Fibroblast of lung (primary cell): ENCODE measurements around the gene SIDT2. TPM values are rescaled to one million over a fixed set of nuclear protein-coding genes. Genes with fewer than 3 reads are reported as not detected.

ENCODE experiments used
- DNase-seq, 2 donors: peaks; one replicate each; pipeline versions ENCODE4 v3.0.0 to v3.0.0-alpha.2; 2010; ENCODE audit warnings: low read depth in 2 of 2
- H2AFZ ChIP-seq: 2 replicates; pipeline ENCODE4 v1.5.1; 2012; ENCODE audit warnings: low read length, control low read depth, inconsistent platforms
- H3K27ac ChIP-seq: 2 replicates; pipeline ENCODE4 v1.5.1; 2011; ENCODE audit warnings: low read length, control low read depth; ENCODE audit not compliant: insufficient read depth
- H3K27me3 ChIP-seq: 2 replicates; pipeline ENCODE4 v1.5.1; 2011; ENCODE audit warnings: mild to moderate bottlenecking, low read length; ENCODE audit not compliant: control insufficient read depth, insufficient read depth
- H3K36me3 ChIP-seq: 2 replicates; pipeline ENCODE4 v1.5.1; 2011; ENCODE audit warnings: low read length; ENCODE audit not compliant: control insufficient read depth, insufficient read depth
- H3K4me1 ChIP-seq: 2 replicates; pipeline ENCODE4 v1.5.1; 2011; ENCODE audit warnings: low read length; ENCODE audit not compliant: control insufficient read depth, insufficient read depth; ENCODE audit errors: extremely low read depth
- H3K4me2 ChIP-seq: 2 replicates; pipeline ENCODE4 v1.5.1; 2011; ENCODE audit warnings: low read length, control low read depth; ENCODE audit not compliant: insufficient read depth; ENCODE audit errors: extremely low read depth
- H3K4me3 ChIP-seq, 4 experiments: fragments of 200-600 bp in 1 of 4; sonication (generic) in 1 of 4; replicated peaks in 1 of 4; 2 replicates each; pipeline ENCODE4 v1.5.1; 2011 to 2016; ENCODE audit warnings: low read length in 4 of 4, low read depth in 3 of 4, mild to moderate bottlenecking in 3 of 4, control low read depth in 2 of 4, inconsistent platforms in 1 of 4, mixed read lengths in 1 of 4; ENCODE audit not compliant: insufficient read depth in 1 of 4; ENCODE audit errors: control extremely low read depth in 1 of 4
- H3K79me2 ChIP-seq: 2 replicates; pipeline ENCODE4 v1.5.1; 2012; ENCODE audit warnings: mild to moderate bottlenecking, low read length, inconsistent platforms; ENCODE audit not compliant: control insufficient read depth, insufficient read depth
- H3K9ac ChIP-seq: 2 replicates; pipeline ENCODE4 v1.5.1; 2011; ENCODE audit warnings: mild to moderate bottlenecking, low read length, control low read depth; ENCODE audit not compliant: insufficient read depth
- H3K9me3 ChIP-seq: 2 replicates; pipeline ENCODE4 v1.5.1; 2012; ENCODE audit warnings: low read depth, low read length; ENCODE audit not compliant: control insufficient read depth, insufficient read depth
- H4K20me1 ChIP-seq: 2 replicates; pipeline ENCODE4 v1.5.1; 2011; ENCODE audit warnings: low read length; ENCODE audit not compliant: control insufficient read depth, insufficient read depth; ENCODE audit errors: extremely low read depth
- EZH2 ChIP-seq: IDR thresholded peaks from 2 replicates; pipeline ENCODE4 v1.5.1; 2012; ENCODE audit warnings: low read length, control low read depth, mild to moderate bottlenecking; ENCODE audit errors: missing control alignments
- polyA plus RNA-seq, 2 donors: library from polyadenylated mRNA; depleted of rRNA in 1 of 2; stranded (reverse) in 1 of 2; unstranded in 1 of 2; fragments of >200 nt; gene quantifications; 2 replicates each; pipeline ENCODE4 v1.2.1, GENCODE V29; 2011 to 2012; ENCODE audit warnings: missing spikeins in 1 of 2
- total RNA-seq: library from RNA; depleted of rRNA; stranded (reverse); fragments of >200 nt; gene quantifications from 2 replicates; pipeline ENCODE4 v1.2.1, GENCODE V29; 2014
- TF ChIP-seq, protein P1 (sequence below), 2 donors: IDR thresholded peaks in 1 of 2; conservative IDR thresholded peaks in 1 of 2; 1 replicate in 1 of 2; 2 replicates in 1 of 2; pipeline ENCODE4 v1.5.1; 2011 to 2012; ENCODE audit warnings: low read length in 2 of 2, control low read depth in 1 of 2, inconsistent platforms in 1 of 2, low read depth in 1 of 2, mild to moderate bottlenecking in 1 of 2

The SIDT2 gene
- total and polyA plus RNA-seq, 2 donors (not counting 1 experiment from before 2014, with no cell fraction given) = 23.5 to 27.2 TPM

GRCh38 chr11:117177534-117178209, 871 bp upstream of the SIDT2 start:
- Histone ChIP-seq H2AFZ (no peak overlapping the region), H3K27ac (peak overlapping the region; percentile 85), H3K79me2 (no peaks in the 10 kb centered on the region), H3K9ac (no peak overlapping the region), H3K4me3 (peak overlapping the region in 2 of 4 experiments; percentile 65 to 83), H3K4me1 (peaks cover 9% of the 10 kb centered on the region), H3K4me2 (no peak overlapping the region), H4K20me1 (no peaks in the 10 kb centered on the region), H3K36me3 (peaks cover 4% of the 10 kb centered on the region), H3K27me3 (no peaks in the 10 kb centered on the region), H3K9me3 (no peaks in the 10 kb centered on the region)
- no peak for DNase-seq
- TF ChIP-seq, protein P1, sequence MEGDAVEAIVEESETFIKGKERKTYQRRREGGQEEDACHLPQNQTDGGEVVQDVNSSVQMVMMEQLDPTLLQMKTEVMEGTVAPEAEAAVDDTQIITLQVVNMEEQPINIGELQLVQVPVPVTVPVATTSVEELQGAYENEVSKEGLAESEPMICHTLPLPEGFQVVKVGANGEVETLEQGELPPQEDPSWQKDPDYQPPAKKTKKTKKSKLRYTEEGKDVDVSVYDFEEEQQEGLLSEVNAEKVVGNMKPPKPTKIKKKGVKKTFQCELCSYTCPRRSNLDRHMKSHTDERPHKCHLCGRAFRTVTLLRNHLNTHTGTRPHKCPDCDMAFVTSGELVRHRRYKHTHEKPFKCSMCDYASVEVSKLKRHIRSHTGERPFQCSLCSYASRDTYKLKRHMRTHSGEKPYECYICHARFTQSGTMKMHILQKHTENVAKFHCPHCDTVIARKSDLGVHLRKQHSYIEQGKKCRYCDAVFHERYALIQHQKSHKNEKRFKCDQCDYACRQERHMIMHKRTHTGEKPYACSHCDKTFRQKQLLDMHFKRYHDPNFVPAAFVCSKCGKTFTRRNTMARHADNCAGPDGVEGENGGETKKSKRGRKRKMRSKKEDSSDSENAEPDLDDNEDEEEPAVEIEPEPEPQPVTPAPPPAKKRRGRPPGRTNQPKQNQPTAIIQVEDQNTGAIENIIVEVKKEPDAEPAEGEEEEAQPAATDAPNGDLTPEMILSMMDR (conservative IDR thresholded peaks at IDR 0.05 in 1 of 2, IDR thresholded peaks at IDR 0.05 in 1 of 2; ENCODE audit: low read depth in 1 of 2, low read length in 2 of 2) = no peak
- no peak for TF ChIP-seq EZH2

GRCh38 chr11:117179048-117179999, 781 bp downstream of the SIDT2 start:
- Histone ChIP-seq H3K36me3 (peaks cover 5% of the 10 kb centered on the region), H3K4me3 (peak overlapping the region; percentile 65 to 83 (median 72)), H3K27ac (peak overlapping the region; percentile 85), H3K79me2 (no peaks in the 10 kb centered on the region), H3K4me2 (peak overlapping the region; percentile 79), H3K9ac (peak overlapping the region; percentile 81), H3K27me3 (no peaks in the 10 kb centered on the region), H2AFZ (peak overlapping the region; percentile 33), H3K4me1 (peaks cover 9% of the 10 kb centered on the region), H4K20me1 (no peaks in the 10 kb centered on the region), H3K9me3 (no peaks in the 10 kb centered on the region)
- peak; percentile 35 to 45 for DNase-seq
- no peak for TF ChIP-seq EZH2
- TF ChIP-seq, protein P1 (conservative IDR thresholded peaks at IDR 0.05 in 1 of 2, IDR thresholded peaks at IDR 0.05 in 1 of 2; ENCODE audit: low read depth in 1 of 2, low read length in 2 of 2) = peak in 1 of 2 donors; percentile 0

- Histone ChIP-seq H3K4me2 (peak overlapping the region; percentile 79), H3K9ac (no peak overlapping the region), H3K4me1 (peaks cover 9% of the 10 kb centered on the region), H2AFZ (no peak overlapping the region), H3K27me3 (no peaks in the 10 kb centered on the region), H3K36me3 (peaks cover 5% of the 10 kb centered on the region), H4K20me1 (no peaks in the 10 kb centered on the region), H3K27ac (peak overlapping the region; percentile 85), H3K79me2 (no peaks in the 10 kb centered on the region), H3K4me3 (peak overlapping the region; percentile 65 to 83 (median 72)), H3K9me3 (no peaks in the 10 kb centered on the region)
- peak in 1 of 2 donors; percentile 24 for DNase-seq
- TF ChIP-seq, protein P1 (conservative IDR thresholded peaks at IDR 0.05 in 1 of 2, IDR thresholded peaks at IDR 0.05 in 1 of 2; ENCODE audit: low read depth in 1 of 2, low read length in 2 of 2) = no peak
- no peak for TF ChIP-seq EZH2
Measured at GRCh38 chr11:117180020-117180419, 1.5 kb downstream of the SIDT2 start.
